OCI-LY3 (cell line): ENCODE data around the gene MAPKAP1.

Experiments
- H2AFZ ChIP-seq: fragments of 200-600, 300-600 bp; shearing (Covaris generic); 2 replicates; pipeline ENCODE4 v1.6.0; 2014; ENCODE audit warnings: antibody characterized with exemption, low read depth, low read length
- H3K27ac ChIP-seq: fragments of 200-600, 300-600 bp; sonication (generic); 2 replicates; pipeline ENCODE4 v1.5.1; 2014; ENCODE audit warnings: mild to moderate bottlenecking, low read length, moderate library complexity, mixed read lengths
- H3K27me3 ChIP-seq: fragments of 200-600, 300-600 bp; sonication (generic); 2 replicates; pipeline ENCODE4 v1.6.1; 2014; ENCODE audit warnings: low read depth, low read length, mixed read lengths
- H3K36me3 ChIP-seq: fragments of 200-600, 300-600 bp; sonication (generic); replicated peaks from 2 replicates; pipeline ENCODE3; 2014; ENCODE audit warnings: low read depth, low read length, mixed read lengths
- H3K4me1 ChIP-seq: fragments of 300-600, 200-600 bp; sonication (generic); 2 replicates; pipeline ENCODE4 v1.6.1; 2014; ENCODE audit warnings: low read length, mixed read lengths
- H3K4me2 ChIP-seq: fragments of 200-600, 300-600 bp; sonication (generic); 2 replicates; pipeline ENCODE4 v1.6.1; 2014; ENCODE audit warnings: low read length, mixed read lengths
- H3K4me3 ChIP-seq: fragments of 300-600, 200-600 bp; sonication (generic); 2 replicates; pipeline ENCODE4 v1.5.1; 2014; ENCODE audit warnings: antibody characterized with exemption, mild to moderate bottlenecking, low read length, moderate library complexity
- H3K79me2 ChIP-seq: fragments of 300-600, 200-600 bp; shearing (Covaris generic); 2 replicates; pipeline ENCODE4 v1.6.1; 2014; ENCODE audit warnings: mild to moderate bottlenecking, low read length, mixed read lengths
- H3K9ac ChIP-seq: fragments of 300-600, 200-600 bp; shearing (Covaris generic); 2 replicates; pipeline ENCODE4 v1.6.0; 2014; ENCODE audit warnings: mild to moderate bottlenecking, low read length, moderate library complexity
- H3K9me3 ChIP-seq: fragments of 200-600, 300-600 bp; shearing (Covaris generic); 2 replicates; pipeline ENCODE4 v1.6.1; 2014; ENCODE audit warnings: low read length, mixed read lengths; ENCODE audit not compliant: insufficient read depth
- H4K20me1 ChIP-seq: fragments of 200-600, 300-600 bp; sonication (generic); 2 replicates; pipeline ENCODE4 v1.6.1; 2016; ENCODE audit warnings: low read length, mixed read lengths; ENCODE audit not compliant: insufficient read depth
- EZH2phosphoT487 ChIP-seq: fragments of 200-600 bp; shearing (Covaris generic); IDR thresholded peaks from 2 replicates; pipeline ENCODE4 v1.6.1; 2018; ENCODE audit warnings: antibody characterized with exemption, mixed run types, low read depth
- TF ChIP-seq, protein P1 (sequence below): fragments of 200-600, 300-600 bp; sonication (generic); IDR thresholded peaks from 2 replicates; pipeline ENCODE4 v1.5.1; 2014; ENCODE audit warnings: antibody characterized with exemption, low read length, low read depth

Gene MAPKAP1

DNA sequence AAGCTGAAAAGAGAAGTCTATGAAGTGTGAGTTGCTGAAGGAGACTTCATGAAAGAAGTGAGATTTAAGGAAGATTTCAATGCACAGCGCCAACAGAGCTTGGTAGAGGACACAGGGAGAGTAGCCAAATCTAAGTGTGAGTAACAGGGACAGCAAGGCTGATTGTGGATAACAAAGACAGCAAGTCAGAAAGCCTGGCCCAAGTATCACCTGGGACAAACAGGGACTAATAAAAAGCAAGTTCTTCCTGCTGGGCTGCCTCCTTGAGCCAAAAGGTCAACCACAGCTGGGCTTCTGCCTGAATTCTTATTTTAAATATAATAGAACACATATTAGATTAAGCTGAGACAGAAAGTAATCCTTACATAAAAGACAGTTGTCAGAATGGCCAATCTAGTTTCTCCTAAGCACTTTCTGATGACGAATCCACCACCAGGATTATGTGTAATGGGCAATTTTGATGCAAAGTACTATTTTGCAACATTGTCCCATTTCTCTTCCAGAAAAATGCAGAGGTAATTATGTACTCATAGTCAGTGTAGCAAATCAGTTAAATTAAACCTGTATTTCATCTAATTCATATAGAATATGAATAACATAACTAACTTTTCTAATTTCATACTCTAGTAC is 73.8 kb downstream of the MAPKAP1 start:
- H3K36me3 ChIP-seq: no peaks in the 10 kb centered on the region
- peak overlapping the region; percentile 40 for H3K4me3 ChIP-seq
- H2AFZ ChIP-seq: no peak overlapping the region
- H4K20me1 ChIP-seq: peaks cover 78% of the 10 kb centered on the region
- H3K79me2 ChIP-seq: peaks cover 65% of the 10 kb centered on the region
- H3K27me3 ChIP-seq: peaks cover 5% of the 10 kb centered on the region; the same call in 1 of the 2 replicates
- H3K4me1 ChIP-seq: peaks cover 86% of the 10 kb centered on the region
- TF ChIP-seq, protein P1, sequence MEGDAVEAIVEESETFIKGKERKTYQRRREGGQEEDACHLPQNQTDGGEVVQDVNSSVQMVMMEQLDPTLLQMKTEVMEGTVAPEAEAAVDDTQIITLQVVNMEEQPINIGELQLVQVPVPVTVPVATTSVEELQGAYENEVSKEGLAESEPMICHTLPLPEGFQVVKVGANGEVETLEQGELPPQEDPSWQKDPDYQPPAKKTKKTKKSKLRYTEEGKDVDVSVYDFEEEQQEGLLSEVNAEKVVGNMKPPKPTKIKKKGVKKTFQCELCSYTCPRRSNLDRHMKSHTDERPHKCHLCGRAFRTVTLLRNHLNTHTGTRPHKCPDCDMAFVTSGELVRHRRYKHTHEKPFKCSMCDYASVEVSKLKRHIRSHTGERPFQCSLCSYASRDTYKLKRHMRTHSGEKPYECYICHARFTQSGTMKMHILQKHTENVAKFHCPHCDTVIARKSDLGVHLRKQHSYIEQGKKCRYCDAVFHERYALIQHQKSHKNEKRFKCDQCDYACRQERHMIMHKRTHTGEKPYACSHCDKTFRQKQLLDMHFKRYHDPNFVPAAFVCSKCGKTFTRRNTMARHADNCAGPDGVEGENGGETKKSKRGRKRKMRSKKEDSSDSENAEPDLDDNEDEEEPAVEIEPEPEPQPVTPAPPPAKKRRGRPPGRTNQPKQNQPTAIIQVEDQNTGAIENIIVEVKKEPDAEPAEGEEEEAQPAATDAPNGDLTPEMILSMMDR: no peak
- no peak for TF ChIP-seq EZH2phosphoT487
- H3K9ac ChIP-seq: peak overlapping the region; percentile 13
- H3K9me3 ChIP-seq: no peaks in the 10 kb centered on the region
- H3K4me2 ChIP-seq: peak overlapping the region; percentile 75
- H3K27ac ChIP-seq: peak overlapping the region; percentile 88

GRCh38 chr9:125632321-125633115 is 74.5 kb downstream of the MAPKAP1 start:
- Histone ChIP-seq H3K4me2 (peak overlapping the region; percentile 75), H3K79me2 (peaks cover 72% of the 10 kb centered on the region), H3K27ac (peak overlapping the region; percentile 88), H3K36me3 (no peaks in the 10 kb centered on the region), H3K4me3 (peak overlapping the region; percentile 40), H4K20me1 (peaks cover 80% of the 10 kb centered on the region), H2AFZ (no peak overlapping the region), H3K27me3 (peaks cover 5% of the 10 kb centered on the region; the same call in 1 of the 2 replicates), H3K4me1 (peaks cover 84% of the 10 kb centered on the region), H3K9ac (peak overlapping the region; percentile 13), H3K9me3 (no peaks in the 10 kb centered on the region)
- TF ChIP-seq, protein P1: no peak
- TF ChIP-seq EZH2phosphoT487: peak; percentile 92; the same call in 1 of the 2 replicates

DNA sequence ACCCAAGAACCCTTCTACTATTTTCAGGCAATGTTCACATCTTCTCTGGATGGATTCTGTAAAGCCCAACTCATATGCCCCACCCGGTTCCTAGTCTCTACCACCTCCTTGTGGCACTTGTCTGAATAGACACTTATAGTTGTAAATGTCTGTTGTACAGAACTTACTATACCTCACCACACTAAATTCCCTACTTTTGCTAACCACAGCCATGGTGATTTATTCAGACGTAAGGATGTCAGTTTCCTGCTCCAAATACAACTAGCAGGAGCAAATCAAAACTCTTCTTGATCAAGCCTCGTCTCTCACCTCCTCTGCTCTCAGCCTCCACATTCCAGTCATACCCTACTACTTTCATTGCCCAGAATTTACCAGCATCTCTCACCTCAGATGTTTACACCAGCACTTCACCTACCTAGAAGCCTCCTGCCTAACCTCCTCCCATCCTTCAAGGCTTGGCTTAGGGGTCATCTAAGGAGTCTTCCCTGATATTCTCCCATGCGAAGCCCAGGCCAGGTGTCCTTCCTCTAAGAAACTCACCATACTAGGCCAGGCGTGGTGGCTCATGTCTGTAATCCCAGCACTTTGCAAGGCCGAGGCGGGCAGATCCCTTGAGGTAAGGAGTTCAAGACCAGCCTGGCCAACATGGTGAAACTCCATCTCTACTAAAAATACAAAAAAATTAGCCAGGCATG is 75.5 kb downstream of the MAPKAP1 start:
- TF ChIP-seq EZH2phosphoT487: no peak
- TF ChIP-seq, protein P1: peak; percentile 83
- Histone ChIP-seq H3K9ac (no peak overlapping the region; the same call in 1 of the 2 replicates), H2AFZ (no peak overlapping the region), H4K20me1 (peaks cover 80% of the 10 kb centered on the region), H3K4me2 (peak overlapping the region; percentile 75), H3K79me2 (peaks cover 74% of the 10 kb centered on the region), H3K4me1 (peaks cover 77% of the 10 kb centered on the region), H3K27ac (peak overlapping the region; percentile 88; the same call in 1 of the 2 replicates), H3K9me3 (no peaks in the 10 kb centered on the region), H3K36me3 (no peaks in the 10 kb centered on the region), H3K4me3 (0 out of 2 replicates have a peak overlapping the region, but pooled peaks have one; percentile 11), H3K27me3 (peaks cover 5% of the 10 kb centered on the region; the same call in 1 of the 2 replicates)
